ENCODE results near the gene FTH1. TPM values are rescaled to one million over a fixed set of nuclear protein-coding genes. Genes with fewer than 3 reads are reported as not detected.
"Not testable (repeated sequence)": the region's sequence is repeated elsewhere in the genome, so short reads cannot be mapped to it uniquely, and the experiment has no call there.

FTH1 gene
- total and polyA plus RNA-seq, 3 donors from 2014 or later, result 1,162 to 2,237 (median 1,419) TPM

GRCh38 chr11:62012451-62012831 is 45.0 kb upstream of the FTH1 start:
- H3K27ac ChIP-seq, result no peak overlapping the region
- H3K4me1 ChIP-seq, result no peaks in the 10 kb centered on the region
- DNase-seq, result no peak
- no peaks in the 10 kb centered on the region for H3K36me3 ChIP-seq (ENCODE audit: low read depth, missing control alignments)
- WGBS, 2 donors, result 68 to 96% methylated on average over 3 of the region's 3 CpGs
- intact Hi-C loops (cut with DNase I; ENCODE audit: low total_unique reads), result no loop called here
- TF ChIP-seq, protein P1, sequence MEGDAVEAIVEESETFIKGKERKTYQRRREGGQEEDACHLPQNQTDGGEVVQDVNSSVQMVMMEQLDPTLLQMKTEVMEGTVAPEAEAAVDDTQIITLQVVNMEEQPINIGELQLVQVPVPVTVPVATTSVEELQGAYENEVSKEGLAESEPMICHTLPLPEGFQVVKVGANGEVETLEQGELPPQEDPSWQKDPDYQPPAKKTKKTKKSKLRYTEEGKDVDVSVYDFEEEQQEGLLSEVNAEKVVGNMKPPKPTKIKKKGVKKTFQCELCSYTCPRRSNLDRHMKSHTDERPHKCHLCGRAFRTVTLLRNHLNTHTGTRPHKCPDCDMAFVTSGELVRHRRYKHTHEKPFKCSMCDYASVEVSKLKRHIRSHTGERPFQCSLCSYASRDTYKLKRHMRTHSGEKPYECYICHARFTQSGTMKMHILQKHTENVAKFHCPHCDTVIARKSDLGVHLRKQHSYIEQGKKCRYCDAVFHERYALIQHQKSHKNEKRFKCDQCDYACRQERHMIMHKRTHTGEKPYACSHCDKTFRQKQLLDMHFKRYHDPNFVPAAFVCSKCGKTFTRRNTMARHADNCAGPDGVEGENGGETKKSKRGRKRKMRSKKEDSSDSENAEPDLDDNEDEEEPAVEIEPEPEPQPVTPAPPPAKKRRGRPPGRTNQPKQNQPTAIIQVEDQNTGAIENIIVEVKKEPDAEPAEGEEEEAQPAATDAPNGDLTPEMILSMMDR (IDR thresholded peaks at IDR 0.05), result no peak
- TF ChIP-seq POLR2A (IDR thresholded peaks at IDR 0.05), result no peak
- H3K9me3 ChIP-seq, result no peaks in the 10 kb centered on the region
- H3K4me3 ChIP-seq, result no peak overlapping the region
- H3K27me3 ChIP-seq, result no peaks in the 10 kb centered on the region

DNA sequence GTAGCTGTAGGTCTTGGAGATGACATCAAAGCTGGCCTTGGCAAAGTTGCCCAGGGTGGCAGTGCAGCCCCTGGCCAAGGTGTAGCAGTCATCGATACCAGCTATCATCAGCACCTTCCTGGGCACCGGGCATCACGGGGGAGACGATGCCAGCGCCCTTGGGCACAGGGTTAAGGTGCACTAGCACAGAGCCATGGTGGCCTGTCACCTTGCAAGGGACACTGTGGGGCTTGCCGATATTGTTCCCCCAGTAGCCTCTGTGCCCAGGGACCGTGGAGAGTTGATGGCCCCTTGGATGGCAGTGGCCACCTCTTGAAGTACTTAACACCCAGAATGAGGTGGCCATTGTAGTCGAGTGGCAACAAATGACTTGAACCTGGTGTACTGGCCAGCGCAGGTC is 44.4 kb upstream of the FTH1 start:
- no peaks in the 10 kb centered on the region for H3K27me3 ChIP-seq
- no peak for DNase-seq
- H3K9me3 ChIP-seq, result no peaks in the 10 kb centered on the region
- no peak overlapping the region for H3K27ac ChIP-seq
- WGBS, 2 donors, result 94 to 97% methylated on average over 3 to 9 of the region's 9 CpGs
- no peak overlapping the region for H3K4me3 ChIP-seq
- no peaks in the 10 kb centered on the region for H3K4me1 ChIP-seq
- H3K36me3 ChIP-seq (ENCODE audit: low read depth, missing control alignments), result no peaks in the 10 kb centered on the region
- TF ChIP-seq, protein P1 (IDR thresholded peaks at IDR 0.05), result no peak
- TF ChIP-seq POLR2A (IDR thresholded peaks at IDR 0.05), result no peak
- intact Hi-C loops (cut with DNase I; ENCODE audit: low total_unique reads), result no loop called here

GRCh38 chr11:62010935-62011528 is 43.6 kb upstream of the FTH1 start:
- Histone ChIP-seq H3K27ac (no peak overlapping the region), H3K4me3 (no peak overlapping the region), H3K4me1 (no peaks in the 10 kb centered on the region), H3K36me3 (ENCODE audit: low read depth, missing control alignments) (no peaks in the 10 kb centered on the region), H3K27me3 (no peaks in the 10 kb centered on the region), H3K9me3 (no peaks in the 10 kb centered on the region)
- intact Hi-C loops (cut with DNase I; ENCODE audit: low total_unique reads), result no loop called here
- no peak for TF ChIP-seq POLR2A (IDR thresholded peaks at IDR 0.05)
- TF ChIP-seq, protein P1 (IDR thresholded peaks at IDR 0.05), result no peak
- WGBS, 2 donors, result 96 to 99% methylated on average over 4 of the region's 4 CpGs
- no peak for DNase-seq

GRCh38 chr11:62008193-62008592 is 40.8 kb upstream of the FTH1 start:
- H3K9me3 ChIP-seq, result no peaks in the 10 kb centered on the region
- H3K36me3 ChIP-seq (ENCODE audit: low read depth, missing control alignments), result no peaks in the 10 kb centered on the region
- H3K4me3 ChIP-seq, result no peak overlapping the region
- no peak for DNase-seq
- WGBS, 2 donors, result 93 to 98% methylated on average over 1 of the region's 1 CpG
- intact Hi-C loops (cut with DNase I; ENCODE audit: low total_unique reads), result no loop called here
- TF ChIP-seq, protein P1 (IDR thresholded peaks at IDR 0.05), result no peak
- no peak for TF ChIP-seq POLR2A (IDR thresholded peaks at IDR 0.05)
- H3K27me3 ChIP-seq, result no peaks in the 10 kb centered on the region
- H3K27ac ChIP-seq, result no peak overlapping the region
- peaks cover 14% of the 10 kb centered on the region for H3K4me1 ChIP-seq

DNA sequence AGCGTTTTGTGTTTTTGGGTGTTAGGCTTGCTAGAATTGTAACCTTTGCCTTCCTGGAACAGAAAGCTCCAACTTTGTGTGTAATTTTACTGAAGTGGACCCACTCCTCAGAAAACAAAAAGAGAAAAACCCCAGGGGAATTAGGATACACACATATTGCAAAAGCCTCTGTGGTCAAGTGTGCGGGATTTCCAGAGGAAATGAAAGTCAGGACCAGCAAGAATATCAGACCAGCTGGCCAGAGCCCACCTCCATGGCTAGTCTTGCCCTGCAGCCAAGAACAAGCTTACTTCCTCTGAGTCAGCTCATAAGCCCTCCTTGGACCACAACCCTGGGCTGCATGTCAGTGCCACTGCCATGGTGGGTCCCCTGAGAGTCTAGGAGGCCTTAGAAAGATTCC is 37.0 kb upstream of the FTH1 start:
- no peak overlapping the region for H3K4me3 ChIP-seq
- H3K27me3 ChIP-seq, result no peaks in the 10 kb centered on the region
- peak overlapping the region in 1 of 2 donors; percentile 26 for H3K27ac ChIP-seq
- peak; percentile 44 for DNase-seq
- H3K4me1 ChIP-seq, result peaks cover 34% of the 10 kb centered on the region
- TF ChIP-seq, protein P1 (IDR thresholded peaks at IDR 0.05), result no peak
- TF ChIP-seq POLR2A (IDR thresholded peaks at IDR 0.05), result no peak
- H3K36me3 ChIP-seq (ENCODE audit: low read depth, missing control alignments), result no peaks in the 10 kb centered on the region
- intact Hi-C loops (cut with DNase I; ENCODE audit: low total_unique reads), result no loop called here
- no peaks in the 10 kb centered on the region for H3K9me3 ChIP-seq
- 37 to 41% methylated on average over 2 of the region's 2 CpGs for WGBS, 2 donors

- H3K4me3 ChIP-seq; H3K36me3 ChIP-seq (ENCODE audit: low read depth, missing control alignments); H3K27me3 ChIP-seq; DNase-seq; H3K9me3 ChIP-seq; intact Hi-C loops (cut with DNase I; ENCODE audit: low total_unique reads): not testable (repeated sequence)
- H3K27ac ChIP-seq, result peak overlapping the region; percentile 47 to 69
- WGBS, 2 donors, result 74 to 76% methylated on average over 8 of the region's 8 CpGs
- H3K4me1 ChIP-seq, result peaks cover 34% of the 10 kb centered on the region
Measured at GRCh38 chr11:62002283-62002682, 34.8 kb upstream of the FTH1 start.
